Measurements from ENCODE around the gene TBC1D16.

Gene TBC1D16

DNA sequence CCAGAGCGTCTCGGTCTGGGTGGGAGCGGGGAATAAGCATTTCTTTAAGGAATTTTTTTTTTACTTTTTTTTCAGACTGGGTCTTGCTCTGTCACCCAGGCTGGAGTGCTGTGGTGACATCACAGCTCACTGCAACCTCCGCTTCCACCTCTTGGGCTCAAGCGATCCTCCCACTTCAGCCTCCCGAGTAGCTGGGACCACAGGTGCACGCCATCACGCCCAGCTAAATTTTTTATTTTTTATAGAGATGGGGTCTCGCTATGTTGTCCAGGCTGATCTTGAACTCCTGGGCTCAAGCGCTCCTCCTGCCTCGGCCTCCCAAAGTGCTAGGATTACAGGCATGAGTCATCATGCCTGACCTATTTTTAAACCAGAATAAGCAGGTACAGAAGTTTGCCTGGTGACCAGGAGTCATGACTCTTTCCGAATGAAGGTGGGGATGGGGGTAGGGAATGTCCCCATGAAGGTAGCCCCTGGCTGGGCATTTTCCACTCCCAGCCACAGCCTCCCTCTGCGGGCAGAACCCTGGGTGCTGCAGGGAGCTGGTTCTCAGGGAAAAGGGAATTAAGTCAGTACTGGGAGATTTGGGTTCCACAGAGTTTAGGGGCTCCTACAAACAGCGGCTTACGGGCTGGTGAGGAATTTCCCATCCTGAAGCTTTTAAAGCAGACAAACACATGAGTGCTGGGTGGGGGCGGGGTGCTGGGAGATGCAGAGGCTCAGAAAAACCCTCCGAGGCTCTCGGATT is 48.3 kb downstream of the TBC1D16 start:
- DNase-seq: no peak

DNA sequence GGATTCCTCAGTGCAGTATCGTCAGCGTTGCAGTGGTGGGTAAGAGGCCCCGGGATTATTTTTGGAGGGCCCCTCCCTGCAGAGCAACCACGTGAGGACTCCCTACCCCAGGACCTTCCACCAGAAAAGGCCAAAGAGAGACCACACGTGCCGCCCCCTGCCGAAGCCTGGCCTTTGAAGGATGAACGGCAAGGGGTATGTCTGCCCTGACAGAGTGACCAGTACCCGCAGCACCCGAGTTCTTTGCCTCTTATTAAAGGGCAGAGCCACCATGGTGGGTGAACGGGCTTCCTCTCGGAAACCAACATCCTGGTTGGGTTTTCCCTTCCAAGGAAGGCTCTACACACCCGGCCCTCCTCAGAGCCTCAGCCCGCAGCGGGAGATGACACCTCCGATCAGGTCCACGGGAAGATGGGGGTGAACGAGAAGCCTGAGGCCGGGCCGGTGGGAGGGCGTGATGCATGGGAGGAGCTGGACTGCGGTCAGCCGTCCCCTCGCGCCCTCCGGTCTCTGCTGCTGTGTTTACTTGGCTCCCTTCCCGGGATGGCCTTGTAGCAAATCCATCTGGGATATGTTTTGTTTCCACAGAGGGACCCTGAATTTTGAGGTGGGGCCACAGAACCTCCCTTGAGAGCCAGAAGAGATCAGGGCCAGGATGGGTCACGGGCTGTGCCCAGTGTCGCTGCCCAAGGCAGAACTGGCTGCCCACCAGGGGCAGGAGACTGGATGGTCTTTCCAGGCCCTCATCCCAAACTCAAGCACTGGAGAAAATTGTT is 49.1 kb downstream of the TBC1D16 start:
- DNase-seq: no peak

DNA sequence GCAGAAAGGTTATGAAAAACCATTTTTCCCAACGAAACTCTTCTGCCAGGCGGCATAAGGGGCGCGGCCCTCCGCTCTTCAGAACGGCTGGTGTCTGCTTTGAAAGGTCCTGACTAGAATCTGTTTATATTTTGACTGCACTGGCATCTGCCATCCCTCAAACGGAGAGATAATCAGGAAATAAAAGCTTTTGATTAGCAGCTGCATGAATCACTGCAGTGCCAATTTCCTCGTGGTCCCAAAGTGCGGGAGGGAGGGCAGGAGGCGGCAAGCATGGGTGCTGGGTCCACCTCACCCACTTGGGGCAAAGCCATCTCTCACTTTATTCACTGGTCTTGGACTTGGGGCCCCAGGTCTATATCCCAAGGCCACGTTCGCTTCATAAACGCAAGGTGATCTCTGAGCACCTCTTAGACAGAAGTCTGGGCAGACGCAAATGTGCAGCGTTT is 49.7 kb downstream of the TBC1D16 start:
- DNase-seq: no peak

DNA sequence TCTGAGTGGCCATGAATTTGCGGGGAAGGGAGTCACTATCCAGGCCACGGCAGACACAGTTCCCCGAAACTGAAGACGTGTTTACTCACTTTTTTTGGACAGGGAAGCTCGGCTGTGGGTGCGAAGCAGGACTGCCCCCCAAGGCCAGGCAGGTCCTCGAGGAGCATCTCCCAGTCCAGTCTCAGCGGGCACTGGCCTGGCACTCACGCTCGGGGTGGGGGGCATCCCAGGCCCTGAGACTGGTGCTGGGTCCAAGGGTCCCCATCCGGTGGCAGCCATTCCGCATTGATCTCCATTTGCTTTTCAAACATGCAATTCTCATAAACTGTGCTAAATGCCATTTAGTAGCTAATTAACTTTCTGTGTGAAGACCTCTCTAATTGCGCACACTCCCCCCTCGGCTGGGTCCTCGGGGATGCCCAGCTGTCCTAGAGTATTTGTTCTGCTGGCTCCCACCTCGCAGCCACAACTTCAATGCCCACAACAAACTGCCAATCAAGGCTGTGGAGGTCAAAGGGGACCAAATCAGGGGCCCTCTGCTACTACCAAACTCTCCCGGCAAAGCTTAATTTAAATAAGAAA is 50.2 kb downstream of the TBC1D16 start:
- DNase-seq: no peak

DNA sequence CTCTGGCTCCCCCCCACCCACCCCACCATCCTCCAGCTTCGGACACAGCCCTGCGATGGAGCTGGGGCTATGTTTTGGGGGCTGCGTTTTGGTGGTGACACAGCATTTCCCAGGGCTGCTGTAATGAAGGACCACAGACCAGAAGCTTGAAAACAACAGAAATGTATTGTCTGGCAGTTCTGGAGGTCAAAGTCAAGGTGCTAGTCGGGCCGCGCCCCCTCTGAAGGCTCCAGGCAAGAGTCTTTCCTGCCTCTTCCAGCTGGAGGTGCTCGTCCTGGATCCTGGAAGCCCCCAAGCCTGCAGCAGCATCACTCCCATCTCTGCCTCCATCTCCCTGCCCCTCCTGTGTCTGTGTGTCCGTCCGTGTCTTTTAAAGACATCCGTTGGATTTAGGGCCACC is 50.8 kb downstream of the TBC1D16 start:
- no peak for DNase-seq

DNA sequence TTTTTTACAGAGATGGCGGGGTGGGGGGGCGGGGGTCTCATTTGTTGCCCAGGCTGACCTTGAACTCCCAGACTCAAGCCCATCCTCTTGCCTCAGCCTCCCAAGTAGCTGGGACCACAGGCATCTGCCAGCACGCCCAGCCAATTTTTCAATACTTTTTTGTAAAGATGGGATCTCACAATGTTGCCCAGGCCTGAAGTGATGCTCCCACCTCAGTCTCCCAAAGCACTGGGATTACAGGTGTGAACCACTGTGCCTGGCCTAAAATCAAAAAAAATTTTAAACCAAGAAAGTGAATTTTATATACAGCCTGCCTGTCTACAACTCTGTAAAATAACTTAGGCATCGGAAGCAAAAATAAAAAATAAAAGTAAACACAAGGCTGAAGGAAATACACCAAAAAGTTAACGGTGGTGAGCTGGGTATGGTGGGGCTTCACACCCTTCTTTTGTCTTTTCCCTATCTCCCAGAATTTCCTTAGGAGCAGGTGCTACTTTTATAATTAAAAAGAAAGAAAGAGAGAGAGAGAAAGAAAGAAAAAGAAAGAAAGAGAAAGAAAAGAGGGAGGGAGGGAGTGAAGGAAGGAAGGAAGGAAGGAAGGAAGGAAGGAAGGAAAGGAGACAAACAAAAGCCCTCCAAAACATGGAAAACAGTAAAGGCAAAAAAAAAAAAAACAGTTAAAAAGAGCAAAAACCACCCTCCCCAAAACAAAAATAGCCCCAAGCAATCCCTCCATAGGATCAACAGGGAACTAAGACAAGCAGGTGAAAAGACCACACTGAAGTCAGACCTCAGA is 51.4 kb downstream of the TBC1D16 start:
- DNase-seq: no peak

DNA sequence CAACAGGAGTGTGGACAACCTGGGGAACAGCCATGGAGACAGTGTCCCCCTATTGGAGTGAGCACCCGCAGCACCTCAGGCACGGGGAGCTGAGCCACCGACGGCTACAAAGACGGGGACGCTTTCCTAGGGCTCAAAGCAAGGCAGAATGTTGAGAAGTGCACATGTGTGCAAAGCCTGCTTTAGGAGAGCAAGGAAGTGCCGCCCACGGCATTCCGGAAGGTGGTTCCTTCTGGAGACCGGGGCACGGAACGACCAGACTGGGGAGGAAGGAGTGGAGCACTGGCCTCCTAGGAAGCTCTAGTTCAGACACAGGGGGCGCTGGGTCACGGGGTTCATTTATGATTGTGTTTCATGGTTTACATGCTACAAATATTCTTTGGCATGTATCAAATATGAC is 52.2 kb downstream of the TBC1D16 start:
- DNase-seq: peak; percentile 33 to 66

DNA sequence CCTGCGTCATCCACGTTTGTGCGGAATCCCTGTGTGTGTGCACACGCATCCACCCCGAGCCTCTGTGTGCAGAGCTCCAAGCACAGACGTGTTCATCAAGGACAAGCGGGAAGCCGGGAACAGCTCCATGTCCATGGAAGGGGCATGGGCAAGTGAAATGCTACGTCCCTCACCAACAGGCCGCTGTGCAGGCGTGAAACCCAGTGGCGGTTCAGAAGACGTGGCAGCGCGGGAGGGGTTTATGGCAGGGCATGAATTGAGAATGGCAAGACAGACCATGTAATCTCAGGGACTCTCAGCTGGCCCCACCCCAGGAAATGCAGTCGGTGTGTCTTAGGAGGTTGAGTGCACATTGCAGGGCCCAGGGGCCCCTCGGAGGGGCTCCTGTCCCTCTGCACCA is 52.7 kb downstream of the TBC1D16 start:
- no peak for DNase-seq

DNA sequence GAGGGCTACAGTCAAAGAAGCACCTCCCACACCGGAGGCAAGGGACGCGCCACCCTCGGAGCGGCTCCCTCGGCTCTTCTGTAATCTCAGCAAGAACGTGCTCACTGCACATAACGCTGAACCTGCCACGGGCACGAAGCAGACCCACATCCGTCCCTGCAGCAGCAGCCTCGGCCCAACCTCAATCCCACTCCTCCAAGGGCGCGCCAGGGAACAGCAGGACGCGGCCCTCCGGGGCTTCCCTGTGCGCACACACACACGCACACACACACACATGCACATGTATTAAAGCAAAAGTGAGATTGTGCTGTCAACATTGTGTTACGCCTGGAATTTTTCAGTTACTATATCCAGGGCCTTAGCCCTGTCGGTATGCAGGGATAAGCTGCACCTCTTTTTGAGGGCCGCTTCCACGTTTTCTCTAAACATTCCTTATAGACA is 54.0 kb downstream of the TBC1D16 start:
- no peak for DNase-seq

DNA sequence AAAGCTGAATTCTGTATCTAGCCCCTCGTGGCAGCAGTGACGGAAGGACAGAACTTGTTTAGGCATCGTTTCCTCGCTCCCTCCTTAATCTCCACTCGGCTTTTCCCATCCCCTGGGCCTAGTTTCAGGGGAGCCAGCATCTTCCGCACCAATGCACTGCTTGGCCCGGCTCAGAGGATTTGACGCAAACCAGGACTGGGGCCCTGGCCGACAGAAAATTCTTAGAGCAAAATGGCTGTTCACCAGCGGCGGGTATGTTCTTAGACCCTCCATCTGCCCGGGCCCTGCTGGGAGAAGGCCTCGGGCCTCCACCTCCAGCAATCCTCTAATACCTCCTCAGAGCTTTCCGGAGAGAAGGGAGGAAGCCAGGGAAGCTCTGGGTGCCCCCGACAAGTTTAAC is 54.6 kb downstream of the TBC1D16 start:
- DNase-seq: no peak

DNA sequence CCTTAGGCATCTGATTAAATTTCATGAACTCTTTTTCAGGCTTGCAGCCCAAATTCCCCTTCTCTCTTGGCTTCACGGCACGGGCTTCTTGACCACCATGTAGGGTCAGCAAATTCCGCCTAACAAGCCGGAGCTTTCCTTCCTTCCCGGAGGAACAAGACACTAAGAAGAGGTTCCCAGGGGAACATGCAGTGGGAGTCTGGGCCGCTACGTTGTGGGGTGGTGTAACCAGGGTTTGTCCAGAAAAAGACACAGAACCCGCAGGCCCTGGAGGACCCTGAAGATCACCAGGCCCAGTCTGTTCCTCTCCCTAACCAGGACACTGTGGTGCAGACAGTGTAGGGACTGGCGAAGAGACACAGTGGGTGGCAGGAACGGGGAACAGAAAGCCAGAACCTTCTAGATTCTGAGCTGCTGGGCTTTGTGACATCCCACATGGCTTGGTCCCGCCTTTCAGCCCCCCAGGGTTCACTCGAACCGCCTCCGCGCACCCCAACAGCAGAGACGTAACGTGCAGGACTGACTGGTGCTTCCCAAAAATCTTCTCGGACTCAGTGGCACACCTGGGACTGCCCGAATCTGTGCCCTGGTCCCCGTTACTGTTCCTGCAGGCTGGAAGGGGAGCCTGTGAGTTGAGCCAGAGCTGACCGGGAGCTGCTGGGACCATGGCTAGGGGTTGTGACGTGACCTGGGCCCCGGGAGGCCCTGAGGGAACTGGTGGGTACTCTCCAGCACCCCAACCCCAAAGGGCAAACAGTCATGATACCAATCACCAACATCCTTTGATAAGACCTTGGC is 55.2 kb downstream of the TBC1D16 start:
- DNase-seq: no peak

DNA sequence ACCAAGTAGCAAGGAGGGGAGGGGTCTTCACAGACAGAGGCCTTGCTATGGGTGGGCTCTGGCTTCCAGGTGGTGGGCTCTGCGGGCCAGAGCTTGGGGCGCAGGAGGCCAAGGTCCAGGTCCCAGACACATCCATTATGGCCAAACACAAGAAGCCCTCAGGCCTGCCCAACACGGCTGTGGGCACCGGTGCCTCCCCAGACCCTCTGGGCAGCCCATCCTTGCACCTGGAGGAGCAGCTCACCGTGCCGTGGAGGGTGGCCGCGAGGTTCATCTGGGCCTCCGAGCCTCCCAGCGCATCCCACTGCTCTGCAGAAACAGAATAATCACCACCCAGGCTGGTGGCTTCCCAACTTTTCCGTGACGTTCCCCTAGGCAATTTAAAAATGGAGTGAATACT is 55.9 kb downstream of the TBC1D16 start:
- DNase-seq: no peak

DNA sequence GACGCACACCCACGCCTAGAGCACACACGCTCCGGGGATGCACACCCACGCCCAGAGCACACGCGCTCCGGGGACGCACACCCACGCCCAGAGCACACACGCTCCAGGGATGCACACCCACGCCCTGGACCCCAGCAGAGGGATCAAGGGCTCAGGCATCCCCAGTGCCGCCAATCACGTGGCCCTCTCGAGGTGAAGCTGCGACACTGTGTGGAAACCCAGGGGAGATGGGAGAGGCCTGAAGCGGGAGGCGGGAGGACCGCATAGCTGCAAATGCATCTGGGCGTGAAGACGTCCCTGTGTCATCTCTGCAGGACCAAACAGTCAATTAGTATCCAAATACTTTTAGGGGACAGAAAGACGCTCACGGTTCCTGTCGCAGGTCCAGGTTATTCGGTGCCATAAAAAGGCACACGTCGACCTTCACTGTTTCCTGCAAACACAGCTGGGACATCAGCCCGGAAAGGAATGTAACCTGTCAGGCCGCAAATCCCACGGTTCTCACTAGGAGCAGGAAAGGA is 56.4 kb downstream of the TBC1D16 start:
- DNase-seq: no peak

DNA sequence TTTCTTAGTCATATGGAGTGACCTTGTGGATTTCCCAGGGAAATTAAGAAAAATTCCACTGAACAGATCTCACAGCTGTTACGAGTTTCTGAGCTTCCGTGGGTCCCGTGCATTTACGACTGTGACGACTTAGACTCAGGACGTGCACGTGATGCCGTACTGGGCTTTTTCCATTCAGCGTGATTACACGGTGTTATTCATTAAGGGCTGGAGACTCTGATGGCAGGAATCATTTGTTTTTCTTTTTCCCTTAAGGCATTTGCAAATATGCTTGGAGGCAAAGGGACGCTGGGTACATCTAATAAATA is 57.2 kb downstream of the TBC1D16 start:
- no peak for DNase-seq

DNA sequence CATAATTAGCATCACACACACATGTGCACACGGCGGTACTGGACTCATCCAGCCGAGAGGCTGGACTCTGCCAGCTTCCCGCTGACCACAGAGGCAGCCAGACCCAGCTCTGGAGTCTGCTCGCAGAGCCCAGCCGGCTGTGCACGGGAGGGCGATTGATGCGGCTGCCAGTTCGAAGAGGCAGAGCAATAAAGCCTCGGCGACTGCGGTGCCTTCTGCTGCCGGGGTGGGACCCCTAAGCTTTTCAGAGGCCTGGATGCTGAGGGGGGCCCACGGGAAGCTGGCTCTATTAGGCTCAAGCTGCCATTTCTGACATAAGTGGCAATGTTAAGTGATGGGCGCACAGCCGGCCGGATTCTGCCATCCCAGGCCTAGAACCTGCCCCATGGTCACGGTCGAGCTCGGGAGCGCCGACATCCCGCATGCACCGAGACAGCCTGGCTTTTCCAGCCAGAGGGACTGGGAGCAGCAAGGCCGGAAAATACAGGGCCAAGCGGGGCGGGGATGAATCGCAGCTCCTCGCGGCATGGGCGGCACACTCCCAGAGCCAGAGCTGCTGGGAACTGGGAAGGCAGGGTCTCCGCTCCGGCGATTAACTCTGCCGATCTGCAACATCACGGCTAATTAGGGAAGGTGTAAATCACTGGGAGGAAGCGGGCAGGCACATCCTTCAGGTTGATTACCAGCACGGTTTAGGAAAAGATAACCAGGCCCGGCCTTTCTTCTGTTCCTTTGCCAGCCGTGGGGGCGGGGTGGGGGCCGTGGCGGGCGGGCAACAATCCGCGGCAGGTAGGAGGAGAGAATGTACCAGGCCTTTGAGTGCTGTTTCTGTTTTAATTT is 57.7 kb downstream of the TBC1D16 start:
- DNase-seq: no peak

DNA sequence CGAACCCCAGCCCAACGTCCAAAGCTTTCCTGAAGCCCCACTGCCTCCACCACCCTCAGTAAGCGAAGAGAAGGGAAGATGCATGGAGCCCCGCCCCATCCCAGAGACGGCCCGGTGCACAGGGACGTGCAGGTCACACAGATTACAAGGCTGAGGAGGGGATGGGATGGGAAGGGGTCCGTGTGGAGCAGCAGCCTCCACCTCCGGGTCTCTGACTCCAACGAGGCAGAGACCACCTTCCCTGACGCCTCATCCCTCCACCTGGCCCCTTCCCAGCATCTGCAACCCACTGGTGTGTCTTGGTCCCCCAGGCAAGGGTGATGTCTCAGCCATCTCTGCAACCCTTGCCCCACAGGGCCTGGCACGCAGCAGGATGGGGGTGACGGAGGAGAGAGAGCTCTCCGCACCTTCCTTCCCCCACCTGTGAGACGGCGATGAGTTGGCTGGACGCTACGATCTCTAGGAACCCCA is 58.5 kb downstream of the TBC1D16 start:
- DNase-seq: no peak

DNA sequence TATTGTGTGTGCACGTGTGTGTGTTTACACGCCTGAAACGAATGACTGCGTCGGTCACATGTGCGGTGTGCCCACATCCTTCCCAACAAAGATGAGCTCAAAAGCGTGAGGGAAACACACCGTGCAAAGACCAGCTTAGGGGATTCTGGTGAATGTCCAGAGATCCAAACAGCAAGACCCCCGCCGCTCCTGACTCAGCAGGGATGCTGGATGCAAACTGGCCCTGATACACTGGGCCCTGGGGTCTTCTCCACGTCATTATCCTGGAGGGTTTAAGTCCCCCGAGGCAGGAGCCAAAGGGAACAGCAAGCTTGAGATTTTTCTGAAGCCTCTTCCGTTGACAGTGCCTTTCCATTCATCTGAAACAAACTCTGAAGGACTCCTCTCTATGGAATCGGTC is 59.2 kb downstream of the TBC1D16 start:
- no peak for DNase-seq

DNA sequence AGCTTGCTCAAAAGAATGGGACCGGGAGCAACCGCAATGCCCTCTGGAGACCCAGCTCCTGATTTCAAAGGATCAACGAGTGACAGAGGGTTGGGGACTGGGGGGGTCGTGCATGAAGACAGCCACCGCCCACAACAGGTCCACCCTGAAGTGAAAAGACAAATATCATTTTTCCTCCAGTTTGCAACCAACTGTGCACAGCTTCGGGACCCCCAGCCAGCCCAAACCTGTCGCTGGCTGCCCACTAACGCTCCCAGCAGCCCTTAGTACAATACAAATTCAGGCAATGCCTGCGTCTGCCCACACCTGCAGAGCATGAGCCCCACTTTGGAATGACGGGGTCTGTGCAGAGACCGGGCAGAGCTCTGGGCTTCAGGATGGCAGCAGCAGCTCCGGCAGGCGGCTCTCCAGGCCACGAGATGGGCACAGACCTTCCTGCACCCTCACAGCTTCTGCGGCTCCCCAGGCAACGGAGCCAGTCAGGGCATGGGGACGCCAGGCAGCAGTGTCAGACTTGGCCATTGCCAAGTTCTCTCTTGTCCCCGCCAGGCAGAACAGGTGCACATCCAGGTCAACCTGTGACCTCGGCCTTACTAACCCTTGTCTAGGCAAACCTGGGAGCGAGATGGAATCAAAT is 60.1 kb downstream of the TBC1D16 start:
- DNase-seq: no peak

DNA sequence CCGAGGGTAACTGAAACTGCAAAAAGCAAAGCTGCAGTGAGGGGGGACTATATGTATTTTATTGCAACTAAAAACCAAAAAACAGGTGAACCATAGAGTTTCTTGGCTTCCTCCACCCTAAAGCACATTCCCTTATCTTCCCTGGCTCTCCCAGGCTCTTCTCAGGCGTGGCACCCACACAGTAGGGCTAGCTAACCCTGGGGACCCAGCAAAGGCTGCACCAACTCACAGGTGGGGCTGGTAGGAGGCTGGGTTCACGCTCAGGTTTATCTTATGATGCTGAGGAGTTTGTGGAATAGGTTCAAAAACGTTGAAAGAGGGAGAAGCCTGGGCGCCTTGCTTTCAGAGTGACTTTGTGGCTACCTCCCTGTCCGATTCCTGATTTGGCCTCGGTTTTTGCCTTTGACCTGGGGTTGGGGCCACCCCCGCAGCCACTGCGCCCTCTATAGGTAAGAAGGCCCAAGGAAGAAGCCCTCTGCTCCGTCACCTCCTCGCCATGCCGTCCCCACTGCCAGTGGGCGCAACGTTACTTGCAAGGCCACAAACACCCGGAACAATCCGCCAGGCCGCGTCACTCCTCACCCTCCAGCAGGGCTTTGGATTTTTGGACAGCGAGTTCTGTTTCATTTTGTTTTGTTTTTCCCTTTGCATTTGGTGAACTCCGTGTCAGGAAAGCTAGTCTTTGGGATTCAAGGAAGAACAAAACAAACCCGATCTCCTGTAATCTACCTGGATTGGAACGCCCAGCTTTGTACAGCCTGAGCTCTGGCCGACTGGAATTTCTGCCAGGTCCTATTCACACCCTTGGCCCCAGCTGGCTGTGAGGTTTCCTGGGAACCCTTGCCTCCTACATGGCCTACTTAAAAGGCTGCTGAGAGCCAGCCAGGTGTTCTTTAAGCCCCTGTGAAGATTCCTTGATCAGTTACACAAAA is 60.8 kb downstream of the TBC1D16 start:
- DNase-seq: no peak
